GM12878 (cell line): Measurements from ENCODE around the gene CAST. TPM values are rescaled to one million over a fixed set of nuclear protein-coding genes. Genes with fewer than 3 reads are reported as not detected.

ENCODE experiments used
- ASH2L ChIP-seq: fragments of 300-600, 200-600 bp; sonication (generic); IDR thresholded peaks from 2 replicates; pipeline ENCODE4 v1.6.1; 2017; ENCODE audit warnings: low read depth, mild to moderate bottlenecking, borderline replicate concordance
- CEBPZ ChIP-seq: fragments of 150-350 bp; IDR thresholded peaks from 2 replicates; pipeline ENCODE4 v1.6.1; 2016; ENCODE audit warnings: low read depth, low read length
- E2F8 ChIP-seq: fragments of 450-650 bp; IDR thresholded peaks from 2 replicates; pipeline ENCODE4 v1.6.1; 2018; ENCODE audit warnings: mild to moderate bottlenecking, low read depth, moderate library complexity; ENCODE audit not compliant: partially characterized antibody
- IRF4 ChIP-seq: IDR thresholded peaks from 2 replicates; pipeline ENCODE4 v1.6.1; 2011; ENCODE audit warnings: low read depth, low read length
- JUNB ChIP-seq: IDR thresholded peaks from 2 replicates; pipeline ENCODE4 v1.6.1; 2016; ENCODE audit warnings: antibody characterized with exemption, mild to moderate bottlenecking
- KAT2A ChIP-seq: conservative IDR thresholded peaks from 2 replicates; pipeline ENCODE4 v1.6.1; 2011; ENCODE audit warnings: low read depth, low read length; ENCODE audit not compliant: control insufficient read depth
- KDM1A ChIP-seq: fragments of 200-600 bp; sonication (generic); IDR thresholded peaks from 2 replicates; pipeline ENCODE4 v1.6.1; 2016; ENCODE audit warnings: borderline replicate concordance
- NR2C1 ChIP-seq: fragments of 450-650 bp; IDR thresholded peaks from 2 replicates; pipeline ENCODE4 v1.6.1; 2017; ENCODE audit warnings: antibody characterized with exemption, mild to moderate bottlenecking, moderate library complexity
- PML ChIP-seq: IDR thresholded peaks from 2 replicates; pipeline ENCODE4 v1.6.1; 2012; ENCODE audit warnings: low read length, inconsistent platforms
- RAD51 ChIP-seq: fragments of 450-650 bp; IDR thresholded peaks from 2 replicates; pipeline ENCODE4 v1.6.1; 2016; ENCODE audit warnings: moderate library complexity, mild to moderate bottlenecking, inconsistent platforms
- RB1 ChIP-seq: fragments of 450-650 bp; formaldehyde crosslinking; IDR thresholded peaks from 2 replicates; pipeline ENCODE4 v1.6.1; 2017; ENCODE audit warnings: mild to moderate bottlenecking, borderline replicate concordance
- RCOR1 ChIP-seq: conservative IDR thresholded peaks from 2 replicates; pipeline ENCODE4 v1.6.1; 2012; ENCODE audit warnings: low read depth, low read length, improper control_type of control experiment
- SIX5 ChIP-seq: IDR thresholded peaks from 2 replicates; pipeline ENCODE4 v1.6.1; 2011; ENCODE audit warnings: mild to moderate bottlenecking, low read depth, low read length, moderate library complexity; ENCODE audit not compliant: severe bottlenecking
- SKIL ChIP-seq: fragments of 450-650 bp; IDR thresholded peaks from 2 replicates; pipeline ENCODE4 v1.6.1; 2017; ENCODE audit warnings: mild to moderate bottlenecking, low read depth, inconsistent platforms; ENCODE audit not compliant: poor library complexity, severe bottlenecking
- SMARCA5 ChIP-seq: fragments of 450-650 bp; IDR thresholded peaks from 2 replicates; pipeline ENCODE4 v1.6.1; 2017; ENCODE audit warnings: mild to moderate bottlenecking
- SMC3 ChIP-seq: IDR thresholded peaks from 2 replicates; pipeline ENCODE4 v1.6.1; 2011; ENCODE audit warnings: low read length, improper control_type of control experiment, borderline replicate concordance
- SUZ12 ChIP-seq: fragments of 200-600 bp; sonication (generic); IDR thresholded peaks from one replicate; pipeline ENCODE4 v1.6.1; 2018; ENCODE audit warnings: antibody characterized with exemption, mild to moderate bottlenecking; ENCODE audit not compliant: unreplicated experiment
- ZBED1 ChIP-seq: IDR thresholded peaks from 2 replicates; pipeline ENCODE4 v1.6.1; 2016; ENCODE audit warnings: borderline replicate concordance
- ZBTB4 ChIP-seq: fragments of 450-650 bp; formaldehyde crosslinking; IDR thresholded peaks from 2 replicates; pipeline ENCODE4 v1.4.0; 2022; ENCODE audit warnings: mild to moderate bottlenecking, moderate library complexity
- ZNF24 ChIP-seq: fragments of 450-650 bp; IDR thresholded peaks from 2 replicates; pipeline ENCODE4 v1.6.1; 2017; ENCODE audit warnings: antibody characterized with exemption, mild to moderate bottlenecking
- polyA plus RNA-seq, 11 experiments: library from polyadenylated mRNA; depleted of rRNA in 4 of 11; unstranded in 6 of 11; stranded (reverse) in 5 of 11; fragments of >200 nt; fragmentation: Nextera tagmentation in 4 of 11; fragmentation: Illumina TruSeq in 1 of 11; extraction: Ambion mirVana in 4 of 11; extraction: Trizol in 1 of 11; gene quantifications; 1 replicate in 1 of 11; 2 replicates in 10 of 11; pipeline versions ENCODE4 v1.2.1 to v1.2.3, GENCODE V29; 2011 to 2016; ENCODE audit warnings: inconsistent platforms in 2 of 11, missing spikeins in 2 of 11, low read depth in 1 of 11
- total RNA-seq, 4 experiments: library from RNA; depleted of rRNA in 3 of 4; stranded (reverse); fragments of >200 nt in 3 of 4; fragmentation: Illumina TruSeq in 1 of 4; extraction: Trizol in 1 of 4; gene quantifications; 2 replicates each; pipeline versions ENCODE4 v1.2.1 to v1.2.3, GENCODE V29; 2013 to 2021

The CAST gene
- total and polyA plus RNA-seq, 10 of the 15 experiments (the other 5 are each of a cell fraction or from before 2014, with no cell fraction given), result 31.7 to 140 (median 68.5) TPM

- TF ChIP-seq E2F8 (no peak), ZBED1 (no peak), KAT2A (no peak), SMARCA5 (no peak), RB1 (no peak), JUNB (no peak), SMC3 (no peak), RAD51 (no peak), SKIL (no peak), ZBTB4 (CRISPR knock-in tag) (no peak), CEBPZ (no peak), NR2C1 (no peak), PML (no peak), SIX5 (no peak), ASH2L (no peak), KDM1A (no peak), RCOR1 (no peak), ZNF24 (no peak), IRF4 (no peak), SUZ12 (no peak)
These were observed 145.0 kb downstream of the CAST start (continued) for GRCh38 chr5:96807075-96807654.
